Activated B cell treated with CpG ODN at 0.5 μM for 24 hours (primary cell): Measurements from ENCODE around the gene GPR75. TPM values are rescaled to one million over a fixed set of nuclear protein-coding genes. Genes with fewer than 3 reads are reported as not detected.

Source experiments
- ATAC-seq: fragments of 200-7000 bp; cut with Tn5 transposase; one replicate; pipeline ENCODE4 v1.10.0; 2021; ENCODE audit warnings: low read depth, mild to moderate bottlenecking, moderate library complexity
- CTCF ChIA-PET: fragments of 350-600 bp; sonication (Branson Sonifier 250); formaldehyde crosslinking; loops from one replicate; lab custom pipeline; 2021; ENCODE audit warnings: antibody characterized with exemption; lab: Charles Lee
- POLR2A ChIA-PET: fragments of 350-600 bp; sonication (Branson Sonifier 250); formaldehyde crosslinking; loops from one replicate; lab custom pipeline; 2021; ENCODE audit warnings: antibody characterized with exemption; lab: Charles Lee
- DNase-seq: peaks from one replicate; pipeline ENCODE4 v3.0.0; 2022
- H3K27ac Mint-ChIP-seq: one replicate; pipeline ENCODE4 v1.8.0; 2020; ENCODE audit warnings: mixed read lengths
- H3K27me3 Mint-ChIP-seq: one replicate; pipeline ENCODE4 v1.8.0; 2021; ENCODE audit warnings: mixed read lengths
- H3K36me3 Mint-ChIP-seq: one replicate; pipeline ENCODE4 v1.8.0; 2021; ENCODE audit warnings: low read depth, mixed read lengths
- H3K4me1 Mint-ChIP-seq: one replicate; pipeline ENCODE4 v1.8.0; 2021; ENCODE audit warnings: mixed read lengths
- H3K4me3 Mint-ChIP-seq: one replicate; pipeline ENCODE4 v1.8.0; 2020; ENCODE audit warnings: mild to moderate bottlenecking, mixed read lengths
- H3K9me3 Mint-ChIP-seq: one replicate; pipeline ENCODE4 v1.8.0; 2020; ENCODE audit warnings: mixed read lengths
- CTCF ChIP-seq: fragments of 200-600 bp; IDR thresholded peaks from one replicate; pipeline ENCODE4 v1.8.0; 2022; ENCODE audit warnings: antibody characterized with exemption, mild to moderate bottlenecking
- intact Hi-C: fragments of 100-400 bp; cut with micrococcal nuclease; formaldehyde crosslinking; loops from one replicate; pipeline ENCODE4 v1.15.1; 2024
- total RNA-seq: library from RNA; stranded (reverse); gene quantifications from 2 replicates; pipeline ENCODE4 v1.2.3, GENCODE V29; 2022

Gene GPR75
- total RNA-seq, 1 donor from 2014 or later, result 6.3 TPM

- no peaks in the 10 kb centered on the region for H3K27me3 Mint-ChIP-seq
- H3K4me3 Mint-ChIP-seq, result no peak overlapping the region
- peaks cover 82% of the 10 kb centered on the region for H3K36me3 Mint-ChIP-seq
- ATAC-seq (no peak), DNase-seq (no peak)
- no peak for TF ChIP-seq CTCF
- intact Hi-C loops, result no loop called here
- ChIA-PET POLR2A (interaction anchor here (0.7 kb wide), 1 partner anchor 156 kb away, joined by 4 read pairs; no protein-coding TSS in a partner anchor), CTCF (no interaction called here)
- H3K4me1 Mint-ChIP-seq, result no peaks in the 10 kb centered on the region
- H3K9me3 Mint-ChIP-seq, result no peaks in the 10 kb centered on the region
- no peak overlapping the region for H3K27ac Mint-ChIP-seq
Observed at GRCh38 chr2:53813151-53813550, 46.6 kb downstream of the GPR75 start.

GRCh38 chr2:53811601-53812000 is 48.2 kb downstream of the GPR75 start:
- no peaks in the 10 kb centered on the region for H3K4me1 Mint-ChIP-seq
- CTCF ChIA-PET, result no interaction called here
- DNase-seq (no peak), ATAC-seq (no peak)
- peaks cover 84% of the 10 kb centered on the region for H3K36me3 Mint-ChIP-seq
- H3K4me3 Mint-ChIP-seq, result no peak overlapping the region
- H3K9me3 Mint-ChIP-seq, result no peaks in the 10 kb centered on the region
- H3K27me3 Mint-ChIP-seq, result no peaks in the 10 kb centered on the region
- no peak for TF ChIP-seq CTCF
- no peak overlapping the region for H3K27ac Mint-ChIP-seq
- intact Hi-C loops, result no loop called here
- POLR2A ChIA-PET, result no interaction called here

Other genes starting within 250 kb of the GPR75 start
- gene CHAC2, start 92.2 kb downstream of the GPR75 start, total RNA-seq, result 7.0 and 7.6 TPM in 2 replicates
- 16.3 and 22.8 TPM in 2 replicates for gene ASB3, start 73.0 kb downstream of the GPR75 start, total RNA-seq
- 16.8 and 18.2 TPM in 2 replicates for gene ERLEC1, start 72.9 kb downstream of the GPR75 start, total RNA-seq
- 73.2 and 74.3 TPM in 2 replicates for gene PSME4, start 111.0 kb upstream of the GPR75 start, total RNA-seq